ENCODE measurements around the gene EMX2. TPM values are rescaled to one million over a fixed set of nuclear protein-coding genes. Genes with fewer than 3 reads are reported as not detected.

The EMX2 gene
- total and polyA plus RNA-seq, 2 experiments from 2014 or later: not detected

- Mint-ChIP-seq H3K27ac (no peak overlapping the region), H3K4me1 (peaks cover 56% of the 10 kb centered on the region), H3K36me3 (ENCODE audit: low read depth) (no peaks in the 10 kb centered on the region; the same call in 2 of the 3 replicates), H3K4me3 (no peak overlapping the region), H3K27me3 (ENCODE audit: insufficient read depth, low read depth, poor library complexity) (peaks cover 99% of the 10 kb centered on the region), H3K9me3 (no peaks in the 10 kb centered on the region; the same call in 2 of the 3 replicates)
- Histone ChIP-seq H3K4me1 (ENCODE audit: insufficient read depth) (peaks cover 59% of the 10 kb centered on the region), H3K4me3 (no peak overlapping the region), H3K36me3 (ENCODE audit: insufficient read depth) (no peaks in the 10 kb centered on the region), H3K27me3 (ENCODE audit: insufficient read depth) (peaks cover 100% of the 10 kb centered on the region), H3K9me2 (ENCODE audit: insufficient read depth) (no peaks in the 10 kb centered on the region), H3K79me2 (replicated peaks; ENCODE audit: insufficient read depth) (no peaks in the 10 kb centered on the region), H3F3A (replicated peaks; ENCODE audit: low read depth) (0 out of 2 replicates have a peak, but pooled peaks cover 3% of the 10 kb centered on the region), H4K20me1 (replicated peaks; ENCODE audit: insufficient read depth) (peaks cover 31% of the 10 kb centered on the region), H3K4me2 (no peak overlapping the region), H2AFZ (no peak overlapping the region), H3K27ac (ENCODE audit: low read depth) (no peak overlapping the region)
- DNase-seq (ENCODE audit: low spot score): no peak
- no peak for ATAC-seq
- TF ChIP-seq EZH2 (IDR thresholded peaks at IDR 0.05; ENCODE audit: low read depth, unreplicated experiment) (peak; percentile 85), ZNF114 (CRISPR knock-in tag; IDR thresholded peaks at IDR 0.05) (no peak)
These were observed 7.5 kb downstream of the EMX2 start for GRCh38 chr10:117550076-117550475.

GRCh38 chr10:117550599-117551329, 8.2 kb downstream of the EMX2 start:
- Histone ChIP-seq H3K27me3 (ENCODE audit: insufficient read depth) (peaks cover 100% of the 10 kb centered on the region), H3K4me1 (ENCODE audit: insufficient read depth) (peaks cover 54% of the 10 kb centered on the region), H3K4me3 (no peak overlapping the region), H3K27ac (ENCODE audit: low read depth) (no peak overlapping the region), H4K20me1 (replicated peaks; ENCODE audit: insufficient read depth) (peaks cover 31% of the 10 kb centered on the region), H3K4me2 (no peak overlapping the region), H3K79me2 (replicated peaks; ENCODE audit: insufficient read depth) (no peaks in the 10 kb centered on the region), H3F3A (replicated peaks; ENCODE audit: low read depth) (0 out of 2 replicates have a peak, but pooled peaks cover 3% of the 10 kb centered on the region), H2AFZ (no peak overlapping the region), H3K36me3 (ENCODE audit: insufficient read depth) (no peaks in the 10 kb centered on the region), H3K9me2 (ENCODE audit: insufficient read depth) (no peaks in the 10 kb centered on the region)
- Mint-ChIP-seq H3K4me1 (peaks cover 53% of the 10 kb centered on the region), H3K27me3 (ENCODE audit: insufficient read depth, low read depth, poor library complexity) (peaks cover 100% of the 10 kb centered on the region), H3K9me3 (no peaks in the 10 kb centered on the region; the same call in 2 of the 3 replicates), H3K27ac (no peak overlapping the region), H3K4me3 (no peak overlapping the region; the same call in 2 of the 3 replicates), H3K36me3 (ENCODE audit: low read depth) (no peaks in the 10 kb centered on the region; the same call in 2 of the 3 replicates)
- DNase-seq (ENCODE audit: low spot score): peak; percentile 18
- TF ChIP-seq ZNF331 (CRISPR knock-in tag; IDR thresholded peaks at IDR 0.05; ENCODE audit: low read depth) (no peak), EZH2 (IDR thresholded peaks at IDR 0.05; ENCODE audit: low read depth, unreplicated experiment) (peak; percentile 77)
- ATAC-seq: no peak

GRCh38 chr10:117551330-117552155, 9.0 kb downstream of the EMX2 start:
- peaks cover 100% of the 10 kb centered on the region for H3K27me3 ChIP-seq (ENCODE audit: insufficient read depth)
- TF ChIP-seq EZH2 (IDR thresholded peaks at IDR 0.05; ENCODE audit: low read depth, unreplicated experiment): peak; percentile 48
- TF ChIP-seq, protein P1, sequence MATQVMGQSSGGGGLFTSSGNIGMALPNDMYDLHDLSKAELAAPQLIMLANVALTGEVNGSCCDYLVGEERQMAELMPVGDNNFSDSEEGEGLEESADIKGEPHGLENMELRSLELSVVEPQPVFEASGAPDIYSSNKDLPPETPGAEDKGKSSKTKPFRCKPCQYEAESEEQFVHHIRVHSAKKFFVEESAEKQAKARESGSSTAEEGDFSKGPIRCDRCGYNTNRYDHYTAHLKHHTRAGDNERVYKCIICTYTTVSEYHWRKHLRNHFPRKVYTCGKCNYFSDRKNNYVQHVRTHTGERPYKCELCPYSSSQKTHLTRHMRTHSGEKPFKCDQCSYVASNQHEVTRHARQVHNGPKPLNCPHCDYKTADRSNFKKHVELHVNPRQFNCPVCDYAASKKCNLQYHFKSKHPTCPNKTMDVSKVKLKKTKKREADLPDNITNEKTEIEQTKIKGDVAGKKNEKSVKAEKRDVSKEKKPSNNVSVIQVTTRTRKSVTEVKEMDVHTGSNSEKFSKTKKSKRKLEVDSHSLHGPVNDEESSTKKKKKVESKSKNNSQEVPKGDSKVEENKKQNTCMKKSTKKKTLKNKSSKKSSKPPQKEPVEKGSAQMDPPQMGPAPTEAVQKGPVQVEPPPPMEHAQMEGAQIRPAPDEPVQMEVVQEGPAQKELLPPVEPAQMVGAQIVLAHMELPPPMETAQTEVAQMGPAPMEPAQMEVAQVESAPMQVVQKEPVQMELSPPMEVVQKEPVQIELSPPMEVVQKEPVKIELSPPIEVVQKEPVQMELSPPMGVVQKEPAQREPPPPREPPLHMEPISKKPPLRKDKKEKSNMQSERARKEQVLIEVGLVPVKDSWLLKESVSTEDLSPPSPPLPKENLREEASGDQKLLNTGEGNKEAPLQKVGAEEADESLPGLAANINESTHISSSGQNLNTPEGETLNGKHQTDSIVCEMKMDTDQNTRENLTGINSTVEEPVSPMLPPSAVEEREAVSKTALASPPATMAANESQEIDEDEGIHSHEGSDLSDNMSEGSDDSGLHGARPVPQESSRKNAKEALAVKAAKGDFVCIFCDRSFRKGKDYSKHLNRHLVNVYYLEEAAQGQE (IDR thresholded peaks at IDR 0.05; ENCODE audit: unreplicated experiment): no peak
- no peak for TF ChIP-seq ZNF331 (CRISPR knock-in tag; IDR thresholded peaks at IDR 0.05; ENCODE audit: low read depth)
- TF ChIP-seq EZH2phosphoT487 (IDR thresholded peaks at IDR 0.05; ENCODE audit: unreplicated experiment): peak; percentile 44
- TF ChIP-seq JUNB (IDR thresholded peaks at IDR 0.05; ENCODE audit: unreplicated experiment): no peak
- no peaks in the 10 kb centered on the region for H3K36me3 ChIP-seq (ENCODE audit: insufficient read depth)
- H3K79me2 ChIP-seq (replicated peaks; ENCODE audit: insufficient read depth): no peaks in the 10 kb centered on the region
- H2AFZ ChIP-seq: no peak overlapping the region
- Mint-ChIP-seq H3K27me3 (ENCODE audit: insufficient read depth, low read depth, poor library complexity) (peaks cover 100% of the 10 kb centered on the region), H3K4me1 (peaks cover 46% of the 10 kb centered on the region), H3K9me3 (no peaks in the 10 kb centered on the region; the same call in 2 of the 3 replicates), H3K36me3 (ENCODE audit: low read depth) (no peaks in the 10 kb centered on the region; the same call in 2 of the 3 replicates), H3K27ac (no peak overlapping the region), H3K4me3 (peak overlapping the region; percentile 49)
- peaks cover 31% of the 10 kb centered on the region for H4K20me1 ChIP-seq (replicated peaks; ENCODE audit: insufficient read depth)
- ATAC-seq (peak; percentile 3; the same call in 1 of the 3 replicates), DNase-seq (ENCODE audit: low spot score) (peak; percentile 37)
- H3K4me1 ChIP-seq (ENCODE audit: insufficient read depth): peaks cover 47% of the 10 kb centered on the region
- H3K27ac ChIP-seq (ENCODE audit: low read depth): no peak overlapping the region
- peak overlapping the region; percentile 79 for H3K4me2 ChIP-seq
- no peaks in the 10 kb centered on the region for H3K9me2 ChIP-seq (ENCODE audit: insufficient read depth)
- peak overlapping the region; percentile 51 for H3K4me3 ChIP-seq
- H3F3A ChIP-seq (replicated peaks; ENCODE audit: low read depth): 0 out of 2 replicates have a peak, but pooled peaks cover 3% of the 10 kb centered on the region
